Stimulated activated CD8-positive, alpha-beta memory T cell treated with anti-CD3 and anti-CD28 coated beads, Interleukin-7, amount 100 ng/mL, for 48 hours (primary cell): ENCODE measurements around the gene HNRNPA2B1.
"Not testable (repeated sequence)": the region's sequence is repeated elsewhere in the genome, so short reads cannot be mapped to it uniquely, and the experiment has no call there.

ENCODE experiments used
- DNase-seq, 2 donors: peaks; one replicate each; pipeline ENCODE4 v3.0.0-alpha.2; 2020; ENCODE audit warnings: low read depth in 1 of 2; ENCODE audit errors: extremely low read depth in 1 of 2

Gene HNRNPA2B1

DNA sequence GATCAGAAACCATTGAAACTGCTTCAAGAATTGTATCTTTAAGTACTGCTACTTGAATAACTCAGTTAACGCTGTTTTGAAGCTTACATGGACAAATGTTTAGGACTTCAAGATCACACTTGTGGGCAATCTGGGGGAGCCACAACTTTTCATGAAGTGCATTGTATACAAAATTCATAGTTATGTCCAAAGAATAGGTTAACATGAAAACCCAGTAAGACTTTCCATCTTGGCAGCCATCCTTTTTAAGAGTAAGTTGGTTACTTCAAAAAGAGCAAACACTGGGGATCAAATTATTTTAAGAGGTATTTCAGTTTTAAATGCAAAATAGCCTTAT is 14.7 kb downstream of the HNRNPA2B1 start:
- no peak for DNase-seq

DNA sequence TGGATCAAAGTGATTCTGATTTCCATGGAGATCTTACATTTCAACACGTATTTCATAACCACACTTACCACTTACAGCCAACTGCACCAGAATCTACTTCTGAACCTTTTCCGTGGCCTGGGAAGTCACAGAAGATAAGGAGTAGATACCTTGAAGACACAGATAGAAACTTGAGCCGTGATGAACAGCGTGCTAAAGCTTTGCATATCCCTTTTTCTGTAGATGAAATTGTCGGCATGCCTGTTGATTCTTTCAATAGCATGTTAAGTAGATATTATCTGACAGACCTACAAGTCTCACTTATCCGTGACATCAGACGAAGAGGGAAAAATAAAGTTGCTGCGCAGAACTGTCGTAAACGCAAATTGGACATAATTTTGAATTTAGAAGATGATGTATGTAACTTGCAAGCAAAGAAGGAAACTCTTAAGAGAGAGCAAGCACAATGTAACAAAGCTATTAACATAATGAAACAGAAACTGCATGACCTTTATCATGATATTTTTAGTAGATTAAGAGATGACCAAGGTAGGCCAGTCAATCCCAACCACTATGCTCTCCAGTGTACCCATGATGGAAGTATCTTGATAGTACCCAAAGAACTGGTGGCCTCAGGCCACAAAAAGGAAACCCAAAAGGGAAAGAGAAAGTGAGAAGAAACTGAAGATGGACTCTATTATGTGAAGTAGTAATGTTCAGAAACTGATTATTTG is 15.3 kb downstream of the HNRNPA2B1 start:
- DNase-seq, result no peak

DNA sequence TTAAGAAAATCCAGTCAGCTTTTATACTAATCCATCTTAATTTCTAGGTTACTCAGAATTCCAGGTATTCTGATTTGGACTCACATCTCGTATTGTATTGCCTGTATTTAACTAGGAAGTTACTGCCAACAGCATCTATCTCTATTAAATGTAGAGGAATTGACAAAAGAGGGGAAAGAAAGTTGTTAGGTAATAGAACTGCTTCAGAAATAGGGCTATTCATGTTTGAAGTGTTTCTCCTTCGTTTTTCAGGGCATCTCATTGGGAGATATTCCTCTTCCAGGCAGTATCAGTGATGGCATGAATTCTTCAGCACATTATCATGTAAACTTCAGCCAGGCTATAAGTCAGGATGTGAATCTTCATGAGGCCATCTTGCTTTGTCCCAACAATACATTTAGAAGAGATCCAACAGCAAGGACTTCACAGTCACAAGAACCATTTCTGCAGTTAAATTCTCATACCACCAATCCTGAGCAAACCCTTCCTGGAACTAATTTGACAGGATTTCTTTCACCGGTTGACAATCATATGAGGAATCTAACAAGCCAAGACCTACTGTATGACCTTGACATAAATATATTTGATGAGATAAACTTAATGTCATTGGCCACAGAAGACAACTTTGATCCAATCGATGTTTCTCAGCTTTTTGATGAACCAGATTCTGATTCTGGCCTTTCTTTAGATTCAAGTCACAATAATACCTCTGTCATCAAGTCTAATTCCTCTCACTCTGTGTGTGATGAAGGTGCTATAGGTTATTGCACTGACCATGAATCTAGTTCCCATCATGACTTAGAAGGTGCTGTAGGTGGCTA is 16.1 kb downstream of the HNRNPA2B1 start:
- DNase-seq, result not testable (repeated sequence)

DNA sequence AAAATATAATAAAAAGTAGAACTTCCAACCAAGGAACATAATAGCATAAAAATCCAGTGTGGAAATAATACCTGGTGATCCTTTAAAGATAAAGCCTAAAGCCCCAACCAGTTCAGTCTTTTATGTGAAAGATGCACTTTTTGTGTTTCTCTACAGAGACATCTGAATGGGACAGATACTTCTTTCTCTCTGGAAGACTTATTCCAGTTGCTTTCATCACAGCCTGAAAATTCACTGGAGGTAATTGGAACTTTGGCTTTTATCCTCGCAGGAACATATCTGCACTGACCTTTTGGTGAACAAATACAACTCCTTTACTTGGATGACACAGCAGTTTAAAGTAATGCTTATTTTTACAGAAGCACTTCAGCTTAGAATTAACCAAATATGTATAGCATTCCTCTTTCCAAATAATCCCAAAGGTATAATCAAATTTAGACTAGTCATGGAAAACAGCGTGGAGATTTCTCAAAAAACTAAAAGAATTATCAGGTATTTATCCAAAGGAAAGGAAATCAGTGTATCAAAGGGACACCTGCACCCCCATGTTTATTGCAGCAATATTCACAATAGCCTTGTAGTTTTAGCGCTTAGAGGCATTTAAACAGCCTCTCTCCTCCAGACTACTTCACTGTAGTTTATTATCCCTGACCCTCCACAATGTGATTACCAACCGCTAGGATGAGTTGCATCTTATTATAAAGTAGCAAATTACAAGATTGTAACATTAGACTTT is 16.8 kb downstream of the HNRNPA2B1 start:
- no peak for DNase-seq

DNA sequence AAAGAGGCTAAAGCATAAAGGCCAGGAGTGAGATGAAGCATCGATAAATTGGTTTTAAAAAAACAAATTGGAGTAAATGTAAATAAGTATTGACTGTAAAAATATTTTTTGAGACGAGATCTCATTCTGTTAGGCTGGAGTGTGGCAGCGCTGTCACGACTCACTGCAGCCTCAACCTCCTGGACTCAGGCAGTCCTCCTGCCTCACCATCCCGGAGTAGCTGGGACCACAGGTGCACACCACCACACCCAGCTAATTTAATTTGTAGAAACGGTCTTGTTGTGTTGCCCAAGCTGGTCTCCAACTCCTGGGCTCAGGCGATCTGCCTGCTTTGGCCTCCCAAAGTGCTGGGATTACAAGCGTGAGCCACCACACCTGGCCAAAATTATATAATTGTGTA is 17.8 kb downstream of the HNRNPA2B1 start:
- no peak for DNase-seq

DNA sequence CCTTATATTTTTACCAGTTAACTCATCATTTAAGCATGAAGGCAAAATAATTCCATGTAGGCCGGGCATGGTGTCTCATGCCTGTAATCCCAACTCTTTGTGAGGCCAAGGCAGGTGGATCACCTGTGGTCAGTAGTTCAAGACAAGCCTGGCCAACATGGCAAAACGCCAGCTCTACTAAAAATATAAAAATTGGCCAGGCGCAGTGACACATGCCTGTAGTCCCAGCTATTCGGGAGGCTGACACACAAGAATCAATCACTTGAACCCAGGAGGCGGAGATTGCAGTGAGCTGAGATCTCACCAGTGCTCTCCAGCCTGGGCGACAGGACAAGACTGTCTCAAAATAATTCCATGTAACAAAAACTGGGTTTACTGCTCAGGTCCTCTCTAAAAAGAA is 18.3 kb downstream of the HNRNPA2B1 start:
- no peak for DNase-seq

DNA sequence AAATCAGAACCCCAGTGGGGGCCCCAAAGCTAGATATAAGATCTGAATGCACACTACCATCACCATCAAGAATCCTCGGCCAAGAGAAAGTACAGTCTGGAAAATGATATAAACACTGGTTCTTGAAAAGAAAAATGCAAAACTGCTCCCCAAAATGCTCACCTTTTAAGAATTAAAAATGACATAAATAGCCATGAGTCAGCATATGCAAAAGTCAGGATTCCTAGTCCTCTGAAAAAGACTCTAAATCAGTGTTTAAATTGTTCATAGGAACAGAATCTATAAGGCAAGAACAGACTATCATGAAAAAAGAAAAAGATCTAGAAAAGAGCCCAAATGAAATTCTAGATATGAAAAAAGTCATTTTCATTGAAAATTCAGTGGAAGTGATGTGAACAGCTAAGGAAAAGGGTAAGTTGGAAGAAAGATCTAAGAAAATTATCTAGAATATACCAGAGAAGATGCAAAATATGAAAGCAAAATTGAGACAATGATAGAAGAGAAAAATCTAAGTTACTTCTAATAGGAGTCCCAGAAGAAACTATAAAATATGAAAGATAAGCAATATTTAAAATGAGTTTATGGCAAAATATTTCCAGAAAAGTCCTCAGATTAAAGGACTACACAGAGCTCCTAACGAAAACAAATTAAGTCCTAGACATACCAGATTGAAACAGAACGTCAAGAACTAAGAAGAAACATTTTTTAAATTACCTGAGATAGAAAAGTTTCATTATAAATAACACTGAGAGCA is 18.9 kb downstream of the HNRNPA2B1 start:
- no peak for DNase-seq

DNA sequence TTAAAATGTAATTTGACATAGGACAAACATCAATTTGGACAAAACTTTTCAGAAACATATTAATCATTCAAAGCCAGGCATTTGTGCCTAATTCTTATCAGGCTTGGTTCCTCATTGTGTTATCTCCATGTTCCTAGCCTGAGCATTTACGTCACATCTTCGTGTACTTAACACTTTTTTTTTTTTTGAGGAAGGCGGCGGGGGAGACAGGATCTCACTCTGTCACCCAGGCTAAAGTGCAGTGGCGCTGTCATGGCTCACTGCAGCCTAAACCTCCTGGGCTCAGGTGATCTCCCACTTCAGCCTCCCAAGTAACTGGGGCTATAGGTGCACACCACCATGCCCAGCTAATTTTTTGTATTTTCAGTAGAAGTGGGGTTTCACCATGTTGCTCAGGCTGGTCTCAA is 19.8 kb downstream of the HNRNPA2B1 start:
- no peak for DNase-seq

DNA sequence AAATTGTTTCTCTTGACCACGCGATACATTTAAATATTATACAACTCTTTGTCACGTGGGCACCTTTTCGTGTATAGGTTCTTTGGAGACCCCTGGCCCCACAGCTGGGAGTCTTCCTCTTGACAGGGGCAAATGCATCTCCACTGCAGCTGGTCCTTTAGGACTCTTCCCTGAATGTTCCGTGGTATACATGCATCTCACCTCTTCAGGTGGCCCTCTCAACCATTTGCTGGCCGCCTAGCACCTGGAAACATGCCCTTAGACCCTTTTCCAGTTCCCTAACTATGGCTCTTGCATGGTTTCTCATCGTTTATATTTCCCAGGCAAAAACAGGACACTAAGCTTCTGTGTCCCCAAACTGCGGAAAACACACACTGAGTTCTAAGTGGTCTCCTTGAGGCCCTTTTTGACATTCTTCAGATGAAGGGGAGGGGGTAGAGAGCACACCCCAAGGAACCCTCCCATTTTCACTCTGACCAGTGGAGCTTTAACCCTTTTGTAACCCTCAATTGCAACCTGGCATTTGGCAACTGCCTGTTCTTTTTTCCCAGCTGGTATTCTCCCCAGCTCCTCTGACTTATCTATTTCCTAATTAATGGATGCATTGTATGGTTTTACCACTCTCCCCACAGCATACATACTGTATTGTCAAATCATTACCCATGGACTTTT is 20.6 kb downstream of the HNRNPA2B1 start:
- DNase-seq, result no peak

DNA sequence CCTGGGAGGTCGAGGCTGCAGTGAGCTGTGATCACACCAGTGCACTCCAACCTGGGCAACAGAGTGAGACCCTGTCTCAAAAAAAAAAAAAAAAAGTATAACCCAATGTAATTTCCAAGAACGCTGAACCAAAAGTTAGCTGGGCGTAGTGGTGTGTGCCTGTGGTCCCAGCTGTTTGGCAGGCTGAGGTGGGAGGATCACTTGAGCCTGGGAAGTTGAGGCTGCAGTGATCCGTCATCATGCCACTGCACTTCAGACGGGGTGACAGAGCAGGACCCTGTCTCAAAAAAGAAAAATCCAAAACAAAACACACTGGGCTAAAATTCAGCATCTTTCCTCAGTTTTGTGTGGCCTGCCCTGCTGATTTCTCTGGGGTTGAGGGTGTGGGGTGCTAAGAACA is 21.1 kb downstream of the HNRNPA2B1 start:
- DNase-seq, result no peak

DNA sequence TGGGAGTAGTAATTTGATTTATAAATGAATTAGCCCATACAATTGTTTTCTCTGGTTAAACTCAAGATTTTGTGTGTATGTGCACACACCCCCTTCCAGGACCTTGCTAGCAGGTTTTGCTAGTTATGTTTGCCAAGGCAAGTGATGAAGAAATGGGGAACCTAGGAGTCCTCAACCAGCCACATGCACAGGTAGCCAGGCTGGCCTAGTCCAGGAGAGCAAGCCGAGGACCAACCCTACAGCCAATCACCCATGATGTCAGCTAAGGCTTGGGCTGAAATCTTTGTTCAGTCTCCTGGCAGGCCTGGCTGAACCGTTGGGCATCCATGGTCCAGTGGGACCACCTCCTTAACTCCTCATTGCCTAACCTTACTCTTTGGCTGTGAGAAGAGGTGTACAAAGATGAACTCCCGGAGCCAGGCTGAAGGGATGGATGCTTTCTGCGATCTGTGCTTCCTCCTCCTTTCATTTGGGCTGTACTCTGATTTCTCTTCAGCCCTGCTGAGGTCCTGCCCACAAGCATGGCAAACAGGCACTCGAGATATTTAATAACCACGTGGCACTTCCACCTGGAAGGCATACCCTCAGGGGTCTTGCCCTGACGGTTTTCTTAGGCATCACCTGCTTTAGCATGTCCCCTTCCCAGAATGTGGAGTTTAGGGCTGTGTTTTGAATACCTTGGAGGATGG is 22.1 kb downstream of the HNRNPA2B1 start:
- DNase-seq, result no peak

DNA sequence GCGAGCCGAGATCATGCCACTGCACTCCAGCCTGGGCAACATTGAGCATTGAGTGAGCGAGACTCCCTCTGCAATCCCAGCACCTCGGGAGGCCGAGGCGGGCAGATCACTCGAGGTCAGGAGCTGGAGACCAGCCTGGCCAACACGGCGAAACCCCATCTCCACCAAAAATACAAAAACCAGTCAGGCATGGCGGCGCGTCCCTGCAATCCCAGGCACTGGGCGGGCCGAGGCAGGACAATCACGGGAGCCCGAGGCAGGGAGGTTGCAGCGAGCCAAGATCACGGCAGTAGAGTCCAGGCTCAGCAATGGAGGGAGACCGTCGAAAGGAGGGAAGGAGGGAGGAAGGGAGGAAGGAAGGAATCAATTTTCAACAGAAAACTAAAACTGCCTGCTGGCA is 23.3 kb downstream of the HNRNPA2B1 start:
- DNase-seq, result not testable (repeated sequence)

DNA sequence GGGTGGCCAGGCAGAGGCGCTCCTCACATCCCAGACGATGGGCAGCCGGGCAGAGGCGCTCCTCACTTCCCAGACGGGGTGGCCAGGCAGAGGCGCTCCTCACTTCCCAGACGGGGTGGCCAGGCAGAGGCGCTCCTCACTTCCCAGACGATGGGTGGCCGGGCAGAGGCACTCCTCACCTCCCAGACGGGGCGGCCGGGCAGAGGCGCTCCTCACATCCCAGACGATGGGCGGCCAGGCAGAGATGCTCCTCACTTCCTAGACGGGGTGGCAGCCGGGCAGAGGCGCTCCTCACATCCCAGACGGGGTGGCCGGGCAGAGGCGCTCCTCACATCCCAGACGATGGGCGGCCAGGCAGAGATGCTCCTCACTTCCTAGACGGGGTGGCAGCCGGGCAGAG is 23.9 kb downstream of the HNRNPA2B1 start:
- not testable (repeated sequence) for DNase-seq

DNA sequence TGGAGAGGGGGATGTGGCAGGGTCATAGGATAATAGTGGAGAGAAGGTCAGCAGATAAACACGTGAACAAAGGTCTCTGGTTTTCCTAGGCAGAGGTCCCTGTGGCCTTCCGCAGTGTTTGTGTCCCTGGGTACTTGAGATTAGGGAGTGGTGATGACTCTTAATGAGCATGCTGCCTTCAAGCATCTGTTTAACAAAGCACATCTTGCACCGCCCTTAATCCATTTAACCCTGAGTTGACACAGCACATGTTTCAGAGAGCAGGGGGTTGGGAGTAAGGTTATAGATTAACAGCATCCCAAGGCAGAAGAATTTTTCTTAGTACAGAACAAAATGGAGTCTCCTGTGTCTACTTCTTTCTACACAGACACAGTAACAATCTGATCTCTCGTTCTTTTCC is 24.6 kb downstream of the HNRNPA2B1 start:
- DNase-seq, result not testable (repeated sequence)

DNA sequence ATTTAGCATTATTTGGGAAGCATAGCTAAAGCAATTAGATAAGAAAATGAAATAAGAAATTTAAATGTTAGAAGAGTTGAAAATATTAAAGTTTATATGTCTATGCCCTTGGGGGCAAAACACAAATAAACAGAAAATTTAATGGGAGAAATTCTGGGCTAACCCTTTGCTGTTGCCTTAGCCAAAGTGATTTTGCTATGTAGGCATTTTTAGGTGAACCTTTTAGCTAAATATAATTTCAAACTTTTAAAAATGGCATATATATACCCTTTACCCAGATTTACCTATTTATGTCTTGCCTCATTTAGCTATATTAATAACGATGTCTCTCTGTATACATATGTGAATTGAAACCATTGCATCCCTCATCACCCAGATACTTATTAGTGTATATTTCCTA is 28.5 kb downstream of the HNRNPA2B1 start:
- no peak for DNase-seq

DNA sequence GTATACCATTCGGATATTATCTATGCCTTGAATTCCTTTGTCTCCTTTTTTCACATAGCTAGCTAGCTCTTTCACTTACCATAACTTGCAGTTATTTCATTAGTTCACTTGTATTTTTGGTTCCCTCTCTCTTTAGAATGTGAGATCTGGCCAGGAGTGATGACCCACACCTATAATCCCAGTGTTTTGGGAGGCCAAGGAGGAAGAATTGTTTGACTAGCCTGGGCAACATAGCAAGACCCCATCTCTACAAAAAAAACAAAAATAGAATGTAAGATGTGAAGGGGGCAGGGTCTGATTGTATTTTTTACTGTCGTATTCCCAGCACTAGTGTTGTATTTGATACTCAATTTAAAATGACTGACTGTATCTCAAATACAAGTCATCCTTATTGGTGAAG is 28.9 kb downstream of the HNRNPA2B1 start:
- DNase-seq, result no peak

DNA sequence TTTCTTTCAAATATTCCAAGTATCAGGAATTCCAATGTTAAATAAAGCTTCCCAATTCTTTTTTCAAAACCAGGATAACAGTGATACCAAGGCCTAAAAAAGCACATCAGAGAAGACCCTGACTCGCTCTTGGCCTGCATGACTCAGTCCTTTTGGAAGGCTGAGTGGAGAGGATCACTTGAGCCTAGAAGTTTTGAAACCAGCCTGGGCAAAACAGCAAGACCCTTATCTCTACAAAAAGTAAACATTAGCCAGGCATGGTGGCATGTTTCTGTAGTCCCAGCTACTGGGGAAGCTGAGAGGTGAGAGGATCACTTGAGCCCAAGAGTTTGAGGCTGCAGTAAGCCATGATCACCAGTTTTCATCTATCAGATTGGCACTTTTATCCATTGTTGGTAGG is 29.9 kb downstream of the HNRNPA2B1 start:
- DNase-seq, result no peak

DNA sequence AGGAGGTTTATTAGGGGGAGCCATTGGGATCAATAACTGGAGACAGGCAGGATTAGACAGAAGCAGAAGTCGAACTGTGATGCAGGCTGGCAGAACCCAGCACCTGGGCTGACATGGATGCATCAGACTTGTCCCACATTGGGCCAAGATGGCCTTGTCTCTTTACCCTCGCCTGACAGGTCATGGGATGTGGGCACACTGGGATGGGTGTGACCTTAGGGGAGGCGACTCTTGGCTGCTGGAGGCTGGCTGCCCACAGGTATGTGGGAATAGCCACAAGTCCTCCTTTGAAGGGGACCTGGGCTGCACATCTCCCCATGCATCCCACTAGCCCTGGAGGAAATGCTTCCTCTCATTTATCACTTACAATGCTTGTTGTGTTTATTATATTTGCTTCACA is 31.3 kb downstream of the HNRNPA2B1 start:
- no peak for DNase-seq

DNA sequence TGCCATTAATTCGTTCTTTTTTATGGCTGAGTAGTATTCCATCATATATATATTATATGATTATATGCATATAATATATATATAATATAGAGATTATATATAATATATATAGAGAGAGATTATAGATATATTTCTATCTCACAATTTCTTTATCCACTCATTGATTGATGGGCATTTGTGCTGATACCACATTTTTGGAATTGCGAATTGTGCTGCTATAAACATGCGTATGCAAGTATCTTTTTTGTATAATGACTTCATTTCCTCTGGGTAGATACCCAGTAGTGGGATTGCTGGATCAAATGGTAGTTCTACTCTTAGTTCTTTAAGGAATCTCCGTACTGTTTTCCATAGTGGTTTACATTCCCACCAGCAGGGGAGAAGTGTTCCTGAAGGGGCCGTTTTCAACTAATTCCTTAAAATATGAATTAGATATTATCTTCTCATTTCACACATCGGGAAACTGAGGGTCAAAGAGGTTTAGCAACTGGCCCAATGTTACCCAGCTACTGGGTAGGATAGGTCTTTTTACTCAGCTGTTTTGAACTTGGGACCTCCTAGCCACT is 32.0 kb downstream of the HNRNPA2B1 start:
- no peak for DNase-seq
